Measurements from ENCODE around the gene RERE.
"Not testable (repeated sequence)": the region's sequence is repeated elsewhere in the genome, so short reads cannot be mapped to it uniquely, and the experiment has no call there.

The RERE gene

DNA sequence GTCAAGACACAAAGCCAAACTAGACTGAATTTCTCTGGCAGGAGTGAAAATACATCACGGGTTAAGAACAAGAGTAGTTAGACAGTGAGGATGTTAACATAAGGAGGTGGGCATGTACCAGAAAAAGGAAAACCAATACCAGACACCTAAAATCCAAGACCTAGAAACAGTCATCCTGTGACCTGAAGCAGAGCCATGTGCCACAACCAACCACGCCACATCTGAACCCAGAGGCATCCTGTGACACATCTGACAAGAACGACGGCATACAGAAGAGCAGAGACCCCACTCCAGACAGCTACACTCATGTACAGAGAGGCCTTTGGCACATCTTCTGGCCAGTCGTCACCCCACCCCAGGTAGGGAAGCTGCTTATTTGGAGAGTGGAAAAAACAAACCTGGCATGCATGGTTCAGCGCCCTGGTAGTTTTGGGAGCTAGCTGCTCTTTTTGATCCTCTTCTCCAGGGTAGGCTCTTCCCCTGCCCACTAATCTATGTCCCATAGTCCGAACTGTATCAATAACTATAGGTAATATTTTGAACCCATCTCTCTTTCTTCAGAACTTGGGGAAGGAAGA is 427.4 kb downstream of the RERE start:
- no peak for DNase-seq

DNA sequence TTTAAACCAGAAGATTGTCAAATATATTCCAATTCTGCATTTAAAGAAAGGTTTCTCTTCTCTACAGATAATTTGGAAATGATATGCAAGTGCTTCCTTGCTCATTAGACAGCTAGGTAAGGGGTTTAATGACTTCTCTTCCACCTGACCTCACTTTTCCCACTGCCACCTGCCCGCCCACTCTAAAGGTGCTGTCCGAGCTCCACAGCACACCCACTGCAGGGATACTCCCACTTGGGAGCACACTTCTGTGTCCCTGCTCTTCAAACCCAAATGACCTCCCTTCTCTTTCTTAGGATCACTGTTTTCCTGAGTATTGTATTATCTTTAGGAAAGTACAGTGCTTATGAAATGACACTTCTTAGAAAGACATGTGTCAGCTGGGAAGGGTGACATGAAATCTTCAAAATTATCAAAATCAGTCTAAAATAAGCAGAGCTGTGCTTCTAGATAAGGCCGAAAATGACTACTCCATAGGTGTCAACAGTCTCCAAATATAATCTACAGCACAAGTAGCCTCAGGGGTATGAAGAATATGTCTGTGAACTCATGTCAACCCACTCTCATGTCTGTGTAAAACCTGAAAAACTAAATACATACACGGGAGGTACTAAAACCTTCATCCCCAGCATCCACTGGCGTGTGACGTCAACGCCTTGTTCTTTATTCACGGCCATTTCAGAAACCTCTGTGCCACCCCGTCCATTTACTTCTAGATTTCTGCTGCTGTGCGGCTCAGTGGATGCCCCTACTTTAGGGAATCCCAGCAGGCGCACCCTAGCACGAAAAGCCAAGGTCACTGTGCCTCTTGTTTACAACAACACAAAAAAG is 428.5 kb downstream of the RERE start:
- DNase-seq = no peak

DNA sequence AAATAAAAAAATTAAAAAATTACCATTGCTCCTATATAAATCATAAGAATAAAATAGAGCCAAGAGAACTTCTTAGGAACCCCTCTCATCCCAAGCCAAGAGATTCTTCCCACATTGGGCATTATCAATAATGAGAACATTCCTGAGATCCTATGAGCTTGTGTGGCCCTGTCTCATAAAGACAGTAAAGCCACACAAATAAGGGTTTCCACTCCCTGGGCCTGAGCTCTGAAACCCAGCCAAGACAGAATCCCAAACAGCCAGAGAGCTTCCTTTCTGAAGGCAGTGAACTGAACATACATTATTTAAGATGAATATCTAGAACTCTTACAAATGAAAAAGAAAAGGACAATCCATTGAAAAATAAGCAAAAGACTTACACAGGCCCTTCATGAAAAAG is 431.2 kb downstream of the RERE start:
- DNase-seq = no peak

DNA sequence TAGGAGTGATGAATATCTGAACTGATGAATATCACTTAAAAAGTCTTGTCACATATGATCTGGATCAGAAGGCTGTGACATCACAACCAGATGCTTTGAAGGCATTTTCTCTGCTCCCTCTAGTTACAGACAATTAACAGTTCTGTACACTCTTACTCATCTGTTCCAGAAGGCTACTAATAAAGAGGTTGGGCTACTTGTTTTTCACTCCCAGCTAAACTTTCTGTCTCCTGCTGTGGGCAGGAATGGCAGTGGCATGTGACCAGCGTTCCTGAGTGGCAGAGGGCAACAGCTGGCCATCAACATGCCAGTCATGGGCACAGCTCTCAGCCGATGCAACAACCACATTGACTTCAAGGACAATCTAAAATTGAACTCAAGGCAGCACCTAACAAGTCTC is 432.9 kb downstream of the RERE start:
- no peak for DNase-seq

DNA sequence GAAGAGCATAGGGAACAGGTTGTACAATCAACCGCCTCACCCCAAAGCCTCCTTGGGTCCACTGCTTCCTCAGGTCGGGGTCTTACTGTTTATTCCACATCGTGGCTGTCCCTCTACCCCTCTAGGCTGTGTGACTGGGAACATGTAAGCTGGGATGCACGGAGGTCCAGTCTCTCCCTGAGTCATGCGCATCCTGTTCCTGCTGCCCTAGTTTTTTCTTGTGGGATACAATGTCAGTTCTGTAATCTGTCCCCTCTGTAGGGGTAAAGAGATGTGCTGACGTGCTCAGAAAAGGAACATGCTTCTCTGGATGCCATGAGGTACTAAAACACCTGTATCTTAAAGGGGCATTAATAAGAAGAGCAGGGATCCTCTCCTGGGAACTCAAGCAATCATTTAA is 433.4 kb downstream of the RERE start:
- DNase-seq = no peak

DNA sequence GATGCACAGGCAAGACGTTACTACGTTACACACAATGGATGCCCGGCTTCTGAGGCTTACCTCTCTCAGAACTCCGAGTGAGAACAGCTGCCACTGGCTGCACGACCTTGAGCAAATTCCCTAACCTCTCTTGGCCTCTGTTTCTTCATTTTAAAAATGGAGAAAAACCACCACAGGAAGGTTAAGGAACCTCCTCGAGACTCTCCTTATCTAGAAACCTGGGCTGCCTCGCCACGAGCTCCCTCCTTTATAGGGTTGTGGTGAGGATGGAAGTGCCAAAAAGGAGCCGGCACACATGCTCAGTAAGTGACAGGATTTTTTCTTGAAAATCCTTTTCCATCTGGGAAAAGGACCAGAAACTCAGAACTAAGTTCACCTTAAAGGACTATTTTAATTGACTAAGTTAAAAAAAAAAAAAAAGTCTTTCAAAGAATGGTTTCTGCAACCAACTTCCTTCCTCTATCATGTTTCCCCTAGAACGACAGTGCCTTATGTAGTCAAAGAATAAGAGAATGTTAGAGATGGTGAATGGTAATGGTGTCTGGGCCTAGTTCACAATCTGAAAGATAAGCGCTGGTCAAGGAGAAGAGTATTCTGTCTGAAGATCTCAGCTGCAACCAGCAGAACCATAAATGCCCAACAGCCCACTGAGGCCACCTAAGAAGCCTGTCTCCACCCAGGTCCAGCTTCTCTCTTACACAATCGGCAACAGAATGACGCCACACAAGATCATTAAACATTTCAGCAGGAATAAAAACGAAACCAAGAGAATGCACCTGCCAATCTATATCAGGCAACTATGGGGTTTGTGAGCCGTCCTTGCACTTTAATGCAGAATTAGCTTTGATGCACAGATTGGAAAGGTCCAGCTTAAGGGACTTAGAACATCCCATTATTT is 434.6 kb downstream of the RERE start:
- no peak for DNase-seq

DNA sequence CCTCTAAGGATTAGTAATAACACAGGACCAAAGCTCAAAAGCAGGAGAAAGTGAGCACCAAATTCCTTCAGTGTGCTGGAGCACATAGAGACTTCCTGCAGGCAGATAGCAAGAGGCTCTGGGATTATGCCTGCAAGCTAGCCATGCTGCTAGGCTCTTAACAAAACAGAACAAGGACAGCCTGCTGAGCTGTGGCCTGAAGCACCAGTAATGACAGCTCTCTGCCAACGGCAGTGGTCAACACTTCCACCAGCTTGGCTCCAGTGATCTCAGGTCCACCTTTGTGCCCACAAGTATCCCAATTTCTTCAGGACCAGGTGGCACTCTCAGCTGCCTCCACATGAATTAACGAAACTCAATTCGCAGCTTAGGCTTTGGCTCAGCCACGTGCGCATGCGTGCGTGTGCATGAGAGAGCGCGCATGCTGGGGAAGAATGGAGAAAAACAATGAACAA is 435.4 kb downstream of the RERE start:
- DNase-seq = no peak

DNA sequence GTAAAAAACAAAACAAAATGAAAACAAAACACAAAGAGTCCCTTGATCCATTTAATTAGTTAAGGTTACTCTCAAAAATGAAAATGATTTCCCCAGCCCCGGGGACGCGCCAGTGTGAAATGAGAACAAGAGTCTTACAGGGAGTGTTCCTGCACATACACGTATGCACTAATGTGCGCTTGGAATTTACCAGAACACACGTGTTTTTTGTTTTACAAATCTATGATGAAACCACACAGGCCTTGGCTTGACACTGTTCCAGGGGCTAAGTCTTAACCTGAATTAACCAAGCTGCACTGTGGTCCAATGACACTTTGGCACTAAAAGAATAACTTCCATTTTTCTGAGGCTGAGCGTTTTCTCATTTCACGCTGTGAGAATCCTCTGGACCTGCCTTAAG is 435.8 kb downstream of the RERE start:
- no peak for DNase-seq

DNA sequence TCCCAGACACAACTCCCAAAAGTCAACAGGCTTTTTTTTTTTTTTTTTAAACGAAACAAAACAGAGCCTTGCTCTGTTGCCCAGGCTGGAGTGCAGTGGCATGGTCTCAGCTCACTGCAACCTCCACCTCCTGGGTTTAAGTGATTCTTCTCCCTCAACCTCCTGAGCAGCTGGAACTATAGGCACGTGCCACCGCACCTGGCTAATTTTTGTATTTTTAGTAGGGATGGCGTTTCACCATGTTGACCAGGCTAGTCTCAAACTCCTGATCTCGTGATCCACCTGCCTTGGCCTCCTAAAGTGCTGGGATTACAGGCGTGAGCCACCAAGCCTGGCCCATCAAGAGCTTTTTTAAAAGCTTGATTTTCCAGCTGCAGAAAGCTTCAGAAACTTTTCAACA is 437.1 kb downstream of the RERE start:
- DNase-seq = not testable (repeated sequence)

DNA sequence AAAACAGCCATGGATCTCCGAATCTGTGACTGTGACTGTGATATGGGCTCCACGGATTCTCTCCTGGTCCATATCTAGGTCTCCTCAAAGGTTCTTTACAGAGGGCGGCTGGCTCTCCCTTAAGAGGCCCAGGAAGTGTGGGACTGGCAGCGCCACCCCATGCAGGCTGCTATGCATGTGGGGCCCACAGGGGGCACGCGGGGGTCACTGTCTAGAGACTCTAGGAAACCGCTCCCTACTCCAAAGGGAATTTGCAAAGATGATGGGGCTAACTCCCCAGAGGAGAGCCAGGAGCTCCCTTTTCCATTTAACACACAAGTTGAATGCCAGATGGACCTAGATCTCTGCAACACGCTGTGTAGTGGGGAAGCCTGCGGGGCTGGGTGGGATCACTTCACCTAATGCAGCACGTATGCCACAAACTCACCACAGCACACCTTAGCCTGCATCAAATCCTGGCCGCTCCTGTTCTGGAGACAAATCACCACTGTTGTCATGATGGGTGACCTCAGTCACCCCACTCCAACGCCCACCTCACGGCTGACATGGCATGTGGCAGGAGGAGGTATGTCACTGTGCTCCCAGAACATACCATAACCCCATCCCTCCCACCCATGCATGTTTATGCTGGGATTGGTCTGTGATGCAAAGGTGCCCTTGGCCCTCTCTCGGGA is 437.8 kb downstream of the RERE start:
- no peak for DNase-seq

DNA sequence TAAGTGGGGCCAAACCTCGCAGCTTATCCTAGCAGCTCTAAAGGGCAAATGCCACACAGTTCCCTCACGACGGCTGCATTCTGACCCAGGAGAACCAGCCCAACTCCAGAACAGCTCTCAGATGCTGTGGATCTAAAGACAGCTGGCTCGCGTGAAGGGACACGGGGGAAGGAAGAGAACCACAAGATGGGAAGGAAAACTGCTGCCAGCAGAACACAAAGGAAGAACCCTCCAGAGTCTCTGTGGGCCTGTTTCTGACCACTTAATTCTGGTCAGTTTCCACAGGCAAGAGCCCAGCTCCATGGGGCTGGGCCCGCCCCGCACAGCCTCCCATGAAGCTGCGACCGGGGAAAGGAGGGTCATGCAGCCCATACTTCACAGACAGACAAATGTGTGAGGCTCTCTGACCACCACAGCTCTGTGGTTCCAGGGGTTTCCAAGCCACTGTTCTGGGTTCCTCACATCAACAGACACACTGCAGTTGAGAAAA is 438.4 kb downstream of the RERE start:
- DNase-seq = no peak

DNA sequence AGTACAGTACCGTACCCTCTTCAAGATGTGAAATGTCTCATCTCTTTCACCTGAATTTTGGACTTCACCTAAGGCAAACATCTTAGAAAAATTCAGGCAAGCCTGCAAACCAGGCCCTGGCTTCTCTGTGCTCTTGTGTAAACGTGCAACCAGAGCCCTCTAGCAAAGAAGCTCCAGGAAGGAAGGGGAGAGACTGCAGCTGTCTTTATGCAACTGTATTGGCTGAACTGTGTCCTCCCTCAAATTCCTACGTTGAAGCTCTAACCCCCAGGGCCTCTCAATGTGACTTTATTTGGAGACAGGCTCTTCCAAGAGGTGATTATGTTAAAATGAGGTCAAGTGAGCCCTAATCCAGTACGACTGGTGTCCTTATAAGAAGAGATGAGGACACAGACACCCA is 439.3 kb downstream of the RERE start:
- no peak for DNase-seq

DNA sequence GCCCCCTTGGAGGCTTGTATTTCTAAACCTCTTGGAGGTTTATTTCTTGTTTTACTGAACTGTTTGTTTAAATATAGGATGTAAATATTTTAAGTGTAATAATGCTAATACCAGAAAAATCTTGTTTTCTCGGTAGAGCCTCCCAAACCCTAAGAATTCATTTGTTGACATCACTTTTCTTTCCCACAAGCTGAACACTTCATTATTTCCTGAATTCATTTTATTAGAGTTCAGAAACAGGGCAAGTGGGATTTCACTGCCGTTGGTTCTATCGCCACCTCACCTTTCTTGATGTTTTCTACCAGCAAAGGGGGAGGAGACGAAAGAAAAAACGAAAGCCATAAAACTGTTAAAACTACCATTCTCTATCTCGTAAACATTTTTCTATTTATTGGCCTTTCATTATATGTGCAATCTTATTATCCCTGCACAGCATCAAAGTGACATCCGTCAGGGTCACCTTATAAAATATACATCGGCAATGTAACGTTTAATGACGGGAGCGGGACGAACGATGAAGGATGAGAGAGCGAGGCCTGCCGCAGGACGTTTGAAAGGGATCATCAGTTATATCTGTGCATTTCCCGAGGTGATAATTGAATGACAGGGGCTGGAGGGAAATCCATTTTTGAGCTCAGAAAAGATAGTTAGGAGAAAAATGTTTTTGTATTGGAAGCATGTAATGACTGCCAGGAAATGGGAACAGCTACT is 440.0 kb downstream of the RERE start:
- no peak for DNase-seq

DNA sequence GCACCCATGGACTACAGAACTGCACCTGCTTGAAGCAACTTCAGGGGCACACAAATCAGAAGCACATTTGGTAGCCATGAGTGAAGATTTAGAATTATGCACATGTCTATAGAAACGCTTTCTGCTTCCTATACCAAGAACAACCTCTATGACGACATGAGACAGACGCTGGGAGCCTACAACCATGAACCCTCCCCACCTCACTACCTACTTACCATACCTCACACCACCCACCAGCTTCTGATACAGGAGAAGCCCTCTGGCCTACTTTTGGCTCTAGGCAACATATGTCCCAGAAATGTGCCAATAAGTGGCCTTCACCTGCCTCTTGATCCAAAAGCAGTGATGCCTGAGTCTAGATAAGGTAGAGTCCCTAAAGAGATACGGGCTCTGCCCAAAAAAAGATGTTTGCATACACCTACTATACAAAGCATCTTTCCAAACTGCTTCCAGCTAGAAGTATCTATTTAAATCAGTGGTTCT is 441.0 kb downstream of the RERE start:
- no peak for DNase-seq

DNA sequence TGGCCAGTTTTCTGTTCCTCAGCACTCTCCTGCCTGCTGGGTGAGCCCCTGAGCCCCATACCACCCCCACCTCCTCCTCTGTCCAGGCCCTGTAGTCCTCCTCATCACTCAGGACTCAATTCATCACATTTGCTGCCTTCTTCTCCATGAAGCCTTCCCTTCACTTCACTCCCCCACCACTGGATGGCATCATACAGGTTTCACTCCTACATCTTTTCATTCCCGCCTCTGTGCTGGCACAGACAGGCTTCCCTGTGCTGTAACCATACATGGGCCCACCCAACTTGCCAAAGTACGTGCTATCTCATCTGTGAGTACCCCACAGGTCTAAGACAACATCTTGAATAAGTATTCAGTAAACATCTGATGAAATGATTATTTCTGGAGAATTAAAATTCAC is 442.6 kb downstream of the RERE start:
- no peak for DNase-seq

DNA sequence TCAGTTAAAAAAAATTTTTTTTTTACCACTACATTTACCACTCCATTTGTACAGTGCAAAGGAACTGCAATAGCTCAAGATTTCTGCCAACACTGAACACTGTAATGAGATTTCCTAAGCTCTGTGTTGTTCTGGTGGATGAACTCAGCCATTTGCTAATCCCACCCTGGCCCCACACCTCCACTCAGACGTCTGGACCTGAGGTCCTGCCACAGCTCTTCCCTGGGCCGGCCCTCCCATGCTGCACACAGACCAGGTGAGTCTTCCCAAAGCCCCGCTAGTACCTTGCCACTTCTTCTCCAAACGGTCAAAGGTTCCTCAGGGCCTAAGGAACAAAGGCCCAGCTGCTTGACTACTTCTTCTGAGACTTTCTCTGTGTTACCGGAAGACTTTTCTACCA is 443.1 kb downstream of the RERE start:
- no peak for DNase-seq

DNA sequence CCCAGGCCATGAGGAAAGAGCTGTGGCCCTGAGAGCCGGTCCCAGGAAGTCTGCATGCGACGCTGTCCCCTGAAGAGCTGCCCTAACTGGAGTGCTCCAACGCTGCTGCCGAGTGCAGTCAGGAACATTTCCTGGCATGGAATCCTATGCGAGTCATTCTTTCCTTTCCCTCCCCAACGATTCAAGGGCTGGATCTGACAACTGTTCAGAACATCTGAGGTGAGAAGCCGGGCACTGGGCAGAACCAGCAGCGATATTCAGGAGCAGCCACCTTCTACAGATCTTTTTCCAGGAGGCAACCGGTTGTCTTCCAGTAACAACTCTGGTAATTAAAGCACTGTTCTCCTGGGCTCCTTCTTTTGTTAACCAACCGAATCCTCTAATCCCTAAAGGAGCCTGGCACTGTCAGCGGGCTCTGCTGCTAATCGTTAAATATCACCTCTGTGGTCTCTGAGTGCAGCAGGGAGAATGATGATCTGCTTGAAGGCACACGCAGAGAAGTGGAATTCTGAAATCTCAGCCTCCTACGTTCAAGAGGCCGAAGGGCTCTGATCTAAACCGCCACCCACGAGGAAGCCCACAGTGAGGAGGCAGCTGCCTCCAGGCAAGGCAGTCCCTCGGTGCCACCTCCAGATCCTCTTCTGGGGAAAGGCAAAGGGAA is 443.7 kb downstream of the RERE start:
- peak; percentile 89 for DNase-seq

DNA sequence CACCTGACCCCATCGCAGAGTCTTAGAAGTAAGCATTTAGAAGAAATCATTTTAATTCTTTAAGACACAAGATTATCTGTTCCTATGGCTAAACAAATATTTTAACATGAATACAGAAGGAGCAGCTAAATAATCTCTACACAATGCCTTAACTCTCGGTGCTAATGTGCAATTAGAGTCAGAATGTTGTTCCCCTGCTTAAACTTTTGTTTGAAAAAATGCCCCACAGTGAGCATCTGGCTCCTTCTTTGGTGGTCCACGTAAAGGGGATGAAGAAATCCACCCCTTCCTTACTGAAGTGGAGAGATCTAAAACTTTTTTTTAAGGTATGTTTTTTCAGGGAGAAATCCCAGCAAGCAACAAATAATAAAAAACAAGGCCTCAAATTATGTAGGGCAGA is 444.3 kb downstream of the RERE start:
- DNase-seq = no peak

DNA sequence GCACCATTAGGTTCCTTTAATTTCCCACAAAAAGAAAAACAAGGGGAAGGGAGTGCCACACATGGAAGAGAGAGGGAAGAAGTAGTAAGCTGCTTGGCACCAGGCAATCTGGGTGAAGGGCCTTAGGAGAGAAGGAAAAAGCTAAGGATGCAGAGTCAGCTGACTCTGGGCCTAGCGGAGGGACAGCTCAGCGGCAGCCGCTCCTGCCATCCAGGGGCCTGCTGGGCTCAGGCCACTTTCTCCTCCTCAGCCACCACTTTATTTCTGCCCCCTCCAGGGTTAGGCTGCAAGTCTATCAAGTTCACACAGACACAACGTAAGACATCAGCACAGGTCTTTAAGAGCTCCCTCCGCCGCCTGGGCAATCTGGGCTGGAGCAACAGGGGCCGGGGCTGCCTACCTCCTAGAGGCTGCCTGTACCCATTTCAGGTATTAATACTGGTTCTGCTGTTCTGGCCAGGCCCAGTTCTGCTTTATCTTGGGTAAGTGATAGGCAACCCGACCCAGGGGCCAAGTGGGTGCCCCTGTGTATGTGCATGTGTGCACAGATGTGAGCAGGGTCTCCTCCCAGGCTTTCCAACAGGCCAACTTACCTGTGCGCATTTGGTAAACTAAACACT is 446.0 kb downstream of the RERE start:
- no peak for DNase-seq

DNA sequence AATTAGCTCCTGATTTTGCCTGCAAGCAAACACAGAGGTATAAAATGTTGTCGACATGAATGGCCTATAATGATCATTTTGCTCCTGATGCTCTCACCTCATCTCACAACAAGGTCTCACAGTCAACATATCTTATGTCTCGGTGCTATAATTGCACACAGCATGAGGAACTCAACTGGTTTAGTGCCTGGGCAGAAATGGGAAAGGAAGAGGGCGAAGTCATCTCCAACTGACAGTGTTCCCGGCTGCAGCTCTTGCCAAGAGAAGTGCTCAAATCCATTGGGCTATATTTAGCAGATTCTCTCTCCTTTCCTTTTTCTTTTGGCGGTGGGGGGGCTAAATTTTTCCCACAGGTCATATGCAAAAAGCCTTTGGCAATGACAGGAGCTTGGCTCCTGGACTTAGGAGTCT is 446.5 kb downstream of the RERE start:
- peak; percentile 68 for DNase-seq
